GM12874 (cell line): ENCODE measurements around the gene MET.

ENCODE experiments used
- TF ChIP-seq, protein P1 (sequence below): IDR thresholded peaks from 2 replicates; pipeline ENCODE4 v1.5.1; 2011; ENCODE audit warnings: low read depth, mild to moderate bottlenecking, control low read depth, low read length, moderate library complexity; ENCODE audit not compliant: insufficient read depth

The MET gene

DNA sequence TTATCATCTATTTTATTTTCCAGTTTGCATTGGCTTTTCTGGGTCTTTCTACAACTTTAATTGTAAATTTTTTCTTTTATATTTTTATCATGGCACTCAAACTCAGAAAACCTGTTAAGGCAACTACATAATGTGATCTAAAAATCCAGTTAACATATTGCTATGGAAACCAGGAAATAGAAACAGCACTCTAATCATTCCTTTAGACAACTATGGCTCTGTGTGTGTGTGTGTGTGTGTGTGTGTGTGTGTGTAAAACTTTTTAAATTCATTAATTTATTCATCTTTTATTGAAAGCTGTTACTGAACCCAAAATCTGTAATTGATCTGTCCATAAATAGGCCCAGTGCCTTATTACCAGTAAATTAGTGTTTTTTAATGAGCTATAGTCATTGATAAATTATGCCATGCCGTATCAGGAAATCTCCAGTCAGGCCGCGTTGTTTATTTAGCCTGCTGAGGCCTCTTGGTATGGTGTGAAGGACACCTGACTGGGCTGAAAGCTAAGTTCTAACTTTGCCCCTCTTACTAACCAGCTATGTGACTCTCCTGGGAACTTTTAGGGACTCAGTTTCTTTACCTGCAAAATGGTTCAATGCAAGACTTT is 1.5 kb upstream of the MET start:
- TF ChIP-seq, protein P1, sequence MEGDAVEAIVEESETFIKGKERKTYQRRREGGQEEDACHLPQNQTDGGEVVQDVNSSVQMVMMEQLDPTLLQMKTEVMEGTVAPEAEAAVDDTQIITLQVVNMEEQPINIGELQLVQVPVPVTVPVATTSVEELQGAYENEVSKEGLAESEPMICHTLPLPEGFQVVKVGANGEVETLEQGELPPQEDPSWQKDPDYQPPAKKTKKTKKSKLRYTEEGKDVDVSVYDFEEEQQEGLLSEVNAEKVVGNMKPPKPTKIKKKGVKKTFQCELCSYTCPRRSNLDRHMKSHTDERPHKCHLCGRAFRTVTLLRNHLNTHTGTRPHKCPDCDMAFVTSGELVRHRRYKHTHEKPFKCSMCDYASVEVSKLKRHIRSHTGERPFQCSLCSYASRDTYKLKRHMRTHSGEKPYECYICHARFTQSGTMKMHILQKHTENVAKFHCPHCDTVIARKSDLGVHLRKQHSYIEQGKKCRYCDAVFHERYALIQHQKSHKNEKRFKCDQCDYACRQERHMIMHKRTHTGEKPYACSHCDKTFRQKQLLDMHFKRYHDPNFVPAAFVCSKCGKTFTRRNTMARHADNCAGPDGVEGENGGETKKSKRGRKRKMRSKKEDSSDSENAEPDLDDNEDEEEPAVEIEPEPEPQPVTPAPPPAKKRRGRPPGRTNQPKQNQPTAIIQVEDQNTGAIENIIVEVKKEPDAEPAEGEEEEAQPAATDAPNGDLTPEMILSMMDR, result no peak

GRCh38 chr7:116671111-116671510 is 885 bp upstream of the MET start:
- TF ChIP-seq, protein P1, result no peak

- TF ChIP-seq, protein P1, result no peak
These were observed 830 bp downstream of the MET start for GRCh38 chr7:116672596-116673456.

GRCh38 chr7:116673457-116673865 is 1.5 kb downstream of the MET start:
- TF ChIP-seq, protein P1, result no peak

GRCh38 chr7:116674508-116675173 is 2.6 kb downstream of the MET start:
- TF ChIP-seq, protein P1, result no peak

GRCh38 chr7:116675812-116676355 is 3.9 kb downstream of the MET start:
- TF ChIP-seq, protein P1, result no peak

DNA sequence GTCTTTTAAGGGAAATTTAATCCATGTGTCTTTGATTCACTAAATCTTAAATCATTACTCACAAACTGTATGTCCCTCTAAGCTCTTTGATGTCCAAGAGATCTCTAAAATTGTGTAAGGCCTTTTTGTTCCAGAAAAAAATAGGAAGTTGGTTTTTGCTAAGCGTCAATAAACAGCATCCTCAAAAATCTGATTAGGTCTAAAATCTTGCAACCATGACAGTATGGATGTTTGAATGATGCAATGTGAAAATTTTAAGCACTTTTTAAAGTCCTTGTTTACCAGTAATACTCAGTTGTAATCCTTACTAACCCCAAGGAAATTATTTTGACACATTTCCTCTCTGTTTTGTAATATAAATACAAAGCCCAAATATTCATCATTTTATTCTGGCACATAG is 6.8 kb downstream of the MET start:
- TF ChIP-seq, protein P1, result no peak
